Mesendoderm (in vitro differentiated cells): ENCODE data around the gene MICAL2.
A peak's percentile ranks its signal among the peaks of the same experiment; 100 is the strongest.

ENCODE experiments used
- DNase-seq: peaks from one replicate; pipeline ENCODE4 v3.0.0; 2013
- H2AK5ac ChIP-seq: 2 replicates; pipeline ENCODE4 v1.6.1; 2013; ENCODE audit warnings: low read length, inconsistent platforms
- H2BK120ac ChIP-seq: 2 replicates; pipeline ENCODE4 v1.6.1; 2013; ENCODE audit warnings: low read depth, mild to moderate bottlenecking, low read length, moderate library complexity, mixed read lengths
- H2BK15ac ChIP-seq: replicated peaks from 2 replicates; pipeline ENCODE4 v1.6.1; 2013; ENCODE audit warnings: low read depth, mild to moderate bottlenecking, moderate library complexity
- H2BK5ac ChIP-seq: 2 replicates; pipeline ENCODE4 v1.6.1; 2013; ENCODE audit warnings: low read length, inconsistent platforms
- H3K18ac ChIP-seq: 2 replicates; pipeline ENCODE4 v1.6.1; 2013; ENCODE audit warnings: mild to moderate bottlenecking, low read length, mixed read lengths
- H3K23ac ChIP-seq: one replicate; pipeline ENCODE4 v1.6.1; 2013; ENCODE audit warnings: low read length
- H3K27ac ChIP-seq: 2 replicates; pipeline ENCODE4 v1.5.1; 2013; ENCODE audit warnings: low read depth, mild to moderate bottlenecking, inconsistent platforms, low read length, moderate library complexity
- H3K27me3 ChIP-seq: 2 replicates; pipeline ENCODE4 v1.6.1; 2013; ENCODE audit warnings: low read length, control low read depth, mild to moderate bottlenecking, inconsistent platforms; ENCODE audit not compliant: insufficient read depth, poor library complexity
- H3K36me3 ChIP-seq: 2 replicates; pipeline ENCODE4 v1.6.1; 2013; ENCODE audit warnings: low read length, inconsistent platforms; ENCODE audit not compliant: control insufficient read depth, insufficient read depth
- H3K4ac ChIP-seq: one replicate; pipeline ENCODE4 v1.6.1; 2013; ENCODE audit warnings: low read depth, mild to moderate bottlenecking, low read length, moderate library complexity
- H3K4me1 ChIP-seq: 2 replicates; pipeline ENCODE4 v1.6.1; 2013; ENCODE audit warnings: low read depth, low read length, inconsistent platforms; ENCODE audit not compliant: control insufficient read depth
- H3K4me2 ChIP-seq: 2 replicates; pipeline ENCODE4 v1.6.1; 2013; ENCODE audit warnings: low read length
- H3K4me3 ChIP-seq: 2 replicates; pipeline ENCODE4 v1.5.1; 2013; ENCODE audit warnings: mild to moderate bottlenecking, low read length
- H3K56ac ChIP-seq: one replicate; pipeline ENCODE4 v1.6.1; 2013; ENCODE audit warnings: low read length
- H3K79me1 ChIP-seq: 2 replicates; pipeline ENCODE4 v1.6.1; 2013; ENCODE audit warnings: low read length, inconsistent platforms
- H3K79me2 ChIP-seq: 2 replicates; pipeline ENCODE4 v1.6.1; 2013; ENCODE audit warnings: mild to moderate bottlenecking, low read length; ENCODE audit not compliant: control insufficient read depth, insufficient read depth
- H3K9ac ChIP-seq: 2 replicates; pipeline ENCODE4 v1.6.1; 2013; ENCODE audit warnings: low read length, inconsistent platforms
- H4K5ac ChIP-seq: one replicate; pipeline ENCODE4 v1.6.1; 2013; ENCODE audit warnings: low read length
- H4K8ac ChIP-seq: one replicate; pipeline ENCODE4 v1.6.1; 2013; ENCODE audit warnings: low read depth, mild to moderate bottlenecking, control low read depth, low read length, moderate library complexity
- WGBS: extraction: QIAGEN DNeasy Blood & Tissue Kit; methylation state at CpG from one replicate; pipeline ENCODE4 v1.1.7; 2013; ENCODE audit warnings: low lambda C conversion rate, missing lambda C conversion rate; ENCODE audit not compliant: insufficient coverage; ENCODE audit errors: extremely low coverage; 5-methylcytosine and 5-hydroxymethylcytosine counted together

The MICAL2 gene

GRCh38 chr11:12105471-12105870 is 4.9 kb upstream of the MICAL2 start:
- Histone ChIP-seq H2BK120ac (no peak overlapping the region), H3K4me1 (peaks cover 9% of the 10 kb centered on the region), H3K4ac (no peak overlapping the region), H3K79me1 (no peaks in the 10 kb centered on the region), H2BK15ac (no peak overlapping the region), H3K4me3 (no peak overlapping the region), H3K9ac (no peak overlapping the region), H4K8ac (no peak overlapping the region), H3K27ac (no peak overlapping the region), H2AK5ac (no peak overlapping the region), H4K5ac (no peak overlapping the region), H3K36me3 (no peaks in the 10 kb centered on the region), H3K18ac (no peak overlapping the region), H3K27me3 (no peaks in the 10 kb centered on the region), H3K4me2 (no peak overlapping the region), H3K79me2 (no peaks in the 10 kb centered on the region), H3K56ac (no peak overlapping the region), H3K23ac (no peak overlapping the region), H2BK5ac (no peak overlapping the region)
- no CpG with 5 or more reads among the region's 2 CpGs for WGBS
- no peak for DNase-seq

- H2AK5ac ChIP-seq, result no peak overlapping the region
- no peak overlapping the region for H3K18ac ChIP-seq
- H3K4me1 ChIP-seq, result peaks cover 9% of the 10 kb centered on the region
- no peaks in the 10 kb centered on the region for H3K36me3 ChIP-seq
- no peaks in the 10 kb centered on the region for H3K79me1 ChIP-seq
- no peak for DNase-seq
- no peak overlapping the region for H3K4ac ChIP-seq
- no peak overlapping the region for H2BK15ac ChIP-seq
- H3K27ac ChIP-seq, result no peak overlapping the region
- no peak overlapping the region for H4K8ac ChIP-seq
- H3K27me3 ChIP-seq, result no peaks in the 10 kb centered on the region
- no peaks in the 10 kb centered on the region for H3K79me2 ChIP-seq
- no peak overlapping the region for H3K4me2 ChIP-seq
- no peak overlapping the region for H2BK120ac ChIP-seq
- no peak overlapping the region for H3K56ac ChIP-seq
- no CpG with 5 or more reads among the region's 5 CpGs for WGBS
- no peak overlapping the region for H3K9ac ChIP-seq
- H3K4me3 ChIP-seq, result no peak overlapping the region
- H3K23ac ChIP-seq, result no peak overlapping the region
- H2BK5ac ChIP-seq, result no peak overlapping the region
- no peak overlapping the region for H4K5ac ChIP-seq
Observed at GRCh38 chr11:12106101-12106500, 4.3 kb upstream of the MICAL2 start.

- WGBS, result no CpG with 5 or more reads among the region's 5 CpGs
- DNase-seq, result no peak
Observed at GRCh38 chr11:12106501-12106900, 3.9 kb upstream of the MICAL2 start.

GRCh38 chr11:12108875-12109453 is 1.4 kb upstream of the MICAL2 start:
- H3K9ac ChIP-seq, result no peak overlapping the region
- H3K4me2 ChIP-seq, result no peak overlapping the region
- no peak overlapping the region for H3K23ac ChIP-seq
- no peaks in the 10 kb centered on the region for H3K79me2 ChIP-seq
- no peak for DNase-seq
- WGBS, result no CpG with 5 or more reads among the region's 2 CpGs
- H2BK120ac ChIP-seq, result no peak overlapping the region
- H3K27me3 ChIP-seq, result no peaks in the 10 kb centered on the region
- H3K36me3 ChIP-seq, result no peaks in the 10 kb centered on the region
- no peak overlapping the region for H3K27ac ChIP-seq
- no peak overlapping the region for H4K8ac ChIP-seq
- no peak overlapping the region for H3K56ac ChIP-seq
- H3K18ac ChIP-seq, result no peak overlapping the region
- H3K4me1 ChIP-seq, result peaks cover 4% of the 10 kb centered on the region
- H3K4ac ChIP-seq, result no peak overlapping the region
- H2AK5ac ChIP-seq, result no peak overlapping the region
- no peak overlapping the region for H2BK5ac ChIP-seq
- H3K4me3 ChIP-seq, result no peak overlapping the region
- H4K5ac ChIP-seq, result no peak overlapping the region
- H3K79me1 ChIP-seq, result no peaks in the 10 kb centered on the region
- no peak overlapping the region for H2BK15ac ChIP-seq

More at GRCh38 chr11:12106501-12106900, 3.9 kb upstream of the MICAL2 start:
- Histone ChIP-seq H3K27me3 (no peaks in the 10 kb centered on the region), H3K9ac (no peak overlapping the region), H3K27ac (no peak overlapping the region), H2AK5ac (no peak overlapping the region), H2BK5ac (no peak overlapping the region), H3K4me1 (peaks cover 9% of the 10 kb centered on the region), H3K23ac (no peak overlapping the region), H4K5ac (no peak overlapping the region), H2BK120ac (no peak overlapping the region), H3K79me2 (no peaks in the 10 kb centered on the region), H3K79me1 (no peaks in the 10 kb centered on the region), H3K4me2 (no peak overlapping the region), H4K8ac (no peak overlapping the region), H3K36me3 (no peaks in the 10 kb centered on the region), H3K4ac (no peak overlapping the region), H3K4me3 (no peak overlapping the region), H2BK15ac (no peak overlapping the region), H3K56ac (no peak overlapping the region), H3K18ac (no peak overlapping the region)

GRCh38 chr11:12109591-12110196 is 696 bp upstream of the MICAL2 start:
- Histone ChIP-seq H3K27me3 (no peaks in the 10 kb centered on the region), H2BK15ac (no peak overlapping the region), H3K23ac (no peak overlapping the region), H3K4me3 (peak overlapping the region; percentile 61), H2AK5ac (no peak overlapping the region), H3K36me3 (no peaks in the 10 kb centered on the region), H3K27ac (no peak overlapping the region), H3K9ac (peak overlapping the region; percentile 68), H3K56ac (peak overlapping the region; percentile 84), H4K8ac (no peak overlapping the region), H3K18ac (no peak overlapping the region), H3K4ac (no peak overlapping the region), H4K5ac (no peak overlapping the region), H2BK5ac (no peak overlapping the region), H3K79me2 (no peaks in the 10 kb centered on the region), H3K4me2 (peak overlapping the region; percentile 82), H3K4me1 (peaks cover 4% of the 10 kb centered on the region), H3K79me1 (no peaks in the 10 kb centered on the region), H2BK120ac (no peak overlapping the region)
- WGBS, result no CpG with 5 or more reads among the region's 7 CpGs
- no peak for DNase-seq
